ENCODE data around the gene MYO1B.

DNA sequence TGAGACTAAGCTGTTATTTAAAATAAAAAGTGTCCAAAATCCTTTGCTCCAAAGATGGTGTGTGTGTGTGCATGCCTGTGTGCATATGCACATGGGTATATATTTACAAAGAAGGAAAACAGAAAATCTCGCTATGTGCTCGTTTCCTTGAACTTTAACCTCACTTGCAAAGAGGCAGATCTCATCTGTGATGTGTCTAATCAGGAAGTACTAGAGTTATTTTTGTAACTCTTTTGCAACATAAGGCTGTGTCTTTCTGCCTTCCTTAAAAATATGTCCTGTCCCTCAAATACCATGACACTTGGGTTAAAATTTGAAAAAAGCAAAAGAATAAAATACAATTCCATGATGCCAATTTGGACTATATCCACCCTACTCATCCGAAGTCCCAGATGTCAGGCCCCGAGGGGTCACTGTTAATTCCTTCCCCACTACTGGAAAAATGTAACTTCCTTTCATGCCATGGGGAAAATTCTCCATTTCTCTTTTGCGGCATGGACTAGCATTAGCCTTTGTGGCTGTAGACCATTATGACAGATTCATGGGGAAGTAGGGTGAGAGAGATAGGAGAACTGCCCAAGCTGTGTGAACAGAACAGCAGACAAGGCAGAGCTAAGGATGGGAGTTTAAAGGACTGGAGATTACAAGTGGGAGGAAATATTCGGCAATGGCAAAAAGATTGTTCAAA, 191.3 kb downstream of the MYO1B start:
- TF ChIP-seq CTCF (IDR thresholded peaks at IDR 0.05) (no peak), ZFX (IDR thresholded peaks at IDR 0.05; ENCODE audit: borderline replicate concordance) (no peak)

All from 22Rv1 (cell line).